Peyer's patch (tissue), 4 donors: Measurements from ENCODE around the gene FCGR3B.
"Not testable (repeated sequence)": the region's sequence is repeated elsewhere in the genome, so short reads cannot be mapped to it uniquely, and the experiment has no call there.

Experiments
- CTCF ChIP-seq, 6 experiments: fragments of 450-650 bp in 4 of 6; fragments of 200-600 bp in 2 of 6; sonication (generic) in 1 of 6; IDR thresholded peaks; one replicate each; pipeline ENCODE4 v1.5.1; 2017 to 2019; ENCODE audit warnings: antibody characterized with exemption in 6 of 6, mild to moderate bottlenecking in 3 of 6, moderate library complexity in 1 of 6
- POLR2A ChIP-seq, 2 donors: fragments of 450-650 bp; IDR thresholded peaks; one replicate each; pipeline ENCODE4 v1.5.1; 2017; ENCODE audit warnings: antibody characterized with exemption in 2 of 2, mild to moderate bottlenecking in 2 of 2, moderate library complexity in 2 of 2

GRCh38 chr1:161582882-161583281, 48.1 kb downstream of the FCGR3B start:
- TF ChIP-seq CTCF, POLR2A (IDR thresholded peaks at IDR 0.05): not testable (repeated sequence)
